Naive thymus-derived CD4-positive, alpha-beta T cell (primary cell): ENCODE data around the gene INVS. TPM values are rescaled to one million over a fixed set of nuclear protein-coding genes. Genes with fewer than 3 reads are reported as not detected.

Experiments used
- ATAC-seq: fragments of 150-1000 bp; cut with Tn5 transposase; 2 replicates; pipeline ENCODE4 v1.10.0; 2021; ENCODE audit warnings: mild to moderate bottlenecking, moderate library complexity
- CTCF ChIA-PET: fragments of 350-600 bp; sonication (Branson Sonifier 250); formaldehyde crosslinking; loops from one replicate; lab custom pipeline; 2021; ENCODE audit warnings: antibody characterized with exemption; lab: Charles Lee
- POLR2A ChIA-PET: fragments of 350-600 bp; sonication (Branson Sonifier 250); formaldehyde crosslinking; loops from one replicate; lab custom pipeline; 2021; ENCODE audit warnings: antibody characterized with exemption, inconsistent platforms; lab: Charles Lee
- DNase-seq, 9 donors: peaks; one replicate each; pipeline versions ENCODE4 v3.0.0 to v3.0.0-alpha.2; 2020 to 2022; ENCODE audit warnings: mixed read lengths in 1 of 9
- H3K27ac ChIP-seq: one replicate; pipeline ENCODE4 v1.7.0; 2013; ENCODE audit warnings: mild to moderate bottlenecking, low read depth, low read length, moderate library complexity
- H3K27me3 ChIP-seq, 2 donors: one replicate each; pipeline ENCODE4 v1.7.0; 2013; ENCODE audit warnings: low read length in 2 of 2, mild to moderate bottlenecking in 2 of 2, moderate library complexity in 2 of 2; ENCODE audit not compliant: control insufficient read depth in 2 of 2, insufficient read depth in 2 of 2
- H3K36me3 ChIP-seq, 3 experiments: 1 replicate in 2 of 3; 2 replicates in 1 of 3; pipeline ENCODE4 v1.7.0; 2013; ENCODE audit warnings: low read length in 3 of 3, mild to moderate bottlenecking in 3 of 3, moderate library complexity in 1 of 3; ENCODE audit not compliant: insufficient read depth in 3 of 3, control insufficient read depth in 2 of 3
- H3K4me1 ChIP-seq, 2 donors: one replicate each; pipeline ENCODE4 v1.7.0; 2013; ENCODE audit warnings: low read length in 2 of 2, mild to moderate bottlenecking in 2 of 2, moderate library complexity in 1 of 2; ENCODE audit not compliant: control insufficient read depth in 2 of 2, insufficient read depth in 2 of 2
- H3K4me3 ChIP-seq: 2 replicates; pipeline ENCODE4 v1.7.0; 2013; ENCODE audit warnings: mild to moderate bottlenecking, low read length
- H3K9me3 ChIP-seq, 3 experiments: 1 replicate in 2 of 3; 2 replicates in 1 of 3; pipeline ENCODE4 v1.7.0; 2013; ENCODE audit warnings: low read length in 3 of 3; ENCODE audit not compliant: control insufficient read depth in 2 of 3
- H3K27ac Mint-ChIP-seq, 9 donors: one replicate each; pipeline ENCODE4 v1.8.0; 2020 to 2022; ENCODE audit warnings: mixed read lengths in 9 of 9, mild to moderate bottlenecking in 8 of 9, moderate library complexity in 5 of 9, inconsistent platforms in 2 of 9
- H3K27me3 Mint-ChIP-seq, 5 donors: one replicate each; pipeline ENCODE4 v1.8.0; 2021 to 2022; ENCODE audit warnings: mixed read lengths in 5 of 5, mild to moderate bottlenecking in 1 of 5
- H3K36me3 Mint-ChIP-seq, 5 donors: one replicate each; pipeline ENCODE4 v1.8.0; 2020 to 2022; ENCODE audit warnings: mixed read lengths in 5 of 5, mild to moderate bottlenecking in 3 of 5, inconsistent platforms in 1 of 5
- H3K4me1 Mint-ChIP-seq, 7 donors: one replicate each; pipeline ENCODE4 v1.8.0; 2020 to 2022; ENCODE audit warnings: mixed read lengths in 7 of 7, mild to moderate bottlenecking in 3 of 7, inconsistent platforms in 1 of 7
- H3K4me3 Mint-ChIP-seq, 10 donors: one replicate each; pipeline ENCODE4 v1.8.0; 2020 to 2022; ENCODE audit warnings: mild to moderate bottlenecking in 10 of 10, mixed read lengths in 10 of 10, moderate library complexity in 6 of 10, inconsistent platforms in 2 of 10
- H3K9me3 Mint-ChIP-seq, 11 donors: one replicate each; pipeline ENCODE4 v1.8.0; 2020 to 2022; ENCODE audit warnings: mixed read lengths in 11 of 11, mild to moderate bottlenecking in 4 of 11, inconsistent platforms in 1 of 11, moderate library complexity in 1 of 11
- intact Hi-C, 2 donors: fragments of 100-400 bp; cut with micrococcal nuclease; formaldehyde crosslinking; loops; one replicate each; pipeline ENCODE4 v1.15.1; 2023
- polyA plus RNA-seq, 2 donors: library from polyadenylated mRNA; unstranded; fragments of 300-500 nt; fragmentation: Illumina TruSeq; gene quantifications; one replicate each; pipeline ENCODE4 v1.2.3, GENCODE V29; 2021
- total RNA-seq, 6 experiments: library from RNA in 5 of 6; stranded (reverse) in 5 of 6; gene quantifications; 1 replicate in 5 of 6; 2 replicates in 1 of 6; pipeline ENCODE4 v1.2.3 and lab custom pipeline; 2021 to 2026

The INVS gene
- total and polyA plus RNA-seq, 7 experiments from 2014 or later = 6.2 to 20.8 (median 19.9) TPM

- no peaks in the 10 kb centered on the region for H3K27me3 Mint-ChIP-seq
- intact Hi-C loops = no loop called here
- Histone ChIP-seq H3K4me1 (no peaks in the 10 kb centered on the region), H3K36me3 (peaks cover 0 to 12% (median 0%) of the 10 kb centered on the region in 3 experiments), H3K4me3 (no peak overlapping the region), H3K27me3 (no peaks in the 10 kb centered on the region), H3K27ac (no peak overlapping the region), H3K9me3 (no peaks in the 10 kb centered on the region)
- H3K4me3 Mint-ChIP-seq = no peak overlapping the region
- H3K27ac Mint-ChIP-seq = no peak overlapping the region
- ChIA-PET CTCF (no interaction called here), POLR2A (no interaction called here)
- peaks cover 0 to 2% (median 0%) of the 10 kb centered on the region in 7 donors for H3K4me1 Mint-ChIP-seq
- peaks cover 7 to 55% (median 39%) of the 10 kb centered on the region in 5 donors for H3K36me3 Mint-ChIP-seq
- ATAC-seq = no peak
- DNase-seq = no peak
- peaks cover 0 to 2% (median 0%) of the 10 kb centered on the region in 11 donors for H3K9me3 Mint-ChIP-seq
Observed at GRCh38 chr9:100268271-100268670, 169.2 kb downstream of the INVS start.

DNA sequence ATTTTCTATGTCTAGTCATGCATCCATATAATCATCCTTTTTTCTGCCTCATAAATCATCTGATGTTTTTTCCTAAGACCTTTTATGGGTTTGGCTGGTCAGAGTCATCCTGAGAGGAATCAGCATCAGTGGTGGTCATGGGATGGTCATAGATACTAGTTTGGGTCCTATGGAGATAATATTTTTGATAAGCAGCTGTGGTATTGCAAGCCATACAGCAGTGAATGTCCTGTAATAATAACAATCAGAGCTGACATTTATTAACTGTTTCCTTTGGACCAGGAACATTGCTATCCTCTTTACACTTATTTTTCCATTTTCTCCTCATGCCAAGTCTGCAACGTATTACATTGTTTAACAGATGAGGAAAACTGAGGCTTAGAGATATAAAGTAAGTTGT, 170.6 kb downstream of the INVS start:
- peaks cover 3 to 52% (median 37%) of the 10 kb centered on the region in 5 donors for H3K36me3 Mint-ChIP-seq
- POLR2A ChIA-PET = interaction anchor here (0.5 kb wide), 1 partner anchor 378 kb away, joined by 3 read pairs; no protein-coding TSS in a partner anchor
- Histone ChIP-seq H3K9me3 (no peaks in the 10 kb centered on the region), H3K4me1 (no peaks in the 10 kb centered on the region), H3K27ac (no peak overlapping the region), H3K36me3 (peaks cover 0 to 11% (median 0%) of the 10 kb centered on the region in 3 experiments), H3K27me3 (no peaks in the 10 kb centered on the region), H3K4me3 (no peak overlapping the region)
- no peaks in the 10 kb centered on the region for H3K27me3 Mint-ChIP-seq
- H3K4me3 Mint-ChIP-seq = no peak overlapping the region
- no peak overlapping the region for H3K27ac Mint-ChIP-seq
- no peak for ATAC-seq
- H3K4me1 Mint-ChIP-seq = peaks cover 0 to 2% (median 0%) of the 10 kb centered on the region in 7 donors
- CTCF ChIA-PET = no interaction called here
- DNase-seq = no peak
- intact Hi-C loops = no loop called here
- no peaks in the 10 kb centered on the region for H3K9me3 Mint-ChIP-seq

GRCh38 chr9:100277166-100277979, 178.3 kb downstream of the INVS start:
- ChIA-PET CTCF (no interaction called here), POLR2A (no interaction called here)
- no peaks in the 10 kb centered on the region for H3K27me3 Mint-ChIP-seq
- Histone ChIP-seq H3K4me1 (no peaks in the 10 kb centered on the region), H3K4me3 (no peak overlapping the region), H3K9me3 (no peaks in the 10 kb centered on the region), H3K27me3 (no peaks in the 10 kb centered on the region), H3K27ac (no peak overlapping the region), H3K36me3 (peaks cover 0 to 17% (median 0%) of the 10 kb centered on the region in 3 experiments)
- H3K4me1 Mint-ChIP-seq = no peaks in the 10 kb centered on the region
- peaks cover 0 to 5% (median 0%) of the 10 kb centered on the region in 11 donors for H3K9me3 Mint-ChIP-seq
- H3K4me3 Mint-ChIP-seq = no peak overlapping the region
- H3K36me3 Mint-ChIP-seq = peaks cover 14 to 75% (median 62%) of the 10 kb centered on the region in 5 donors
- H3K27ac Mint-ChIP-seq = no peak overlapping the region
- intact Hi-C loops = no loop called here
- no peak for DNase-seq
- no peak for ATAC-seq

DNA sequence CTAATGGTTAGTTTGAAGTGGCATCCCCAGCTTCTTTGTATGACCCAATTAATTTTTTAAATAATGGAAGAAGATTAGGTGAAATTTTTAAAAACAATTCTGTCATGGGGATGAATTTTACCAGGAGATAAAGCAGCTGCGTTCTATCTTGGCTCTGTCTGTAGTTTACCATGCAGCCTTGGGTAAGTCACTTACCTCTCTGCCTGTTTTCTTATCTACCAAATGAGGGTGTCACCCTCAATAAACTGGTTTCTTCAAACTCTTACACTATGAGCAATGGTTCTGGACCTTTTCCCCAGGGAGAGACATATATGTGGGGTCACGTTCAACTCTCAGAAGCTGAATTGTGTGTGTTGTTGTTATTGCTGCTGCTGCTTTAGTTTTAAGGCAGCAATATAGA, 182.0 kb downstream of the INVS start:
- Histone ChIP-seq H3K27ac (no peak overlapping the region), H3K4me3 (no peak overlapping the region), H3K9me3 (peaks cover 0 to 7% (median 0%) of the 10 kb centered on the region in 3 experiments), H3K4me1 (no peaks in the 10 kb centered on the region), H3K27me3 (no peaks in the 10 kb centered on the region), H3K36me3 (peaks cover 0 to 39% (median 5%) of the 10 kb centered on the region in 3 experiments)
- ChIA-PET CTCF (no interaction called here), POLR2A (no interaction called here)
- Mint-ChIP-seq H3K9me3 (peaks cover 6 to 16% (median 10%) of the 10 kb centered on the region in 11 donors), H3K4me1 (no peaks in the 10 kb centered on the region), H3K27me3 (no peaks in the 10 kb centered on the region), H3K27ac (no peak overlapping the region), H3K36me3 (peaks cover 25 to 81% (median 72%) of the 10 kb centered on the region in 5 donors), H3K4me3 (no peak overlapping the region)
- DNase-seq (no peak), ATAC-seq (no peak)
- intact Hi-C loops = no loop called here

GRCh38 chr9:100281676-100282387, 182.8 kb downstream of the INVS start:
- intact Hi-C loops = no loop called here
- ATAC-seq (no peak), DNase-seq (no peak)
- Histone ChIP-seq H3K9me3 (peaks cover 0 to 7% (median 0%) of the 10 kb centered on the region in 3 experiments), H3K36me3 (peaks cover 0 to 46% (median 5%) of the 10 kb centered on the region in 3 experiments), H3K4me1 (no peaks in the 10 kb centered on the region), H3K4me3 (no peak overlapping the region), H3K27me3 (no peaks in the 10 kb centered on the region), H3K27ac (no peak overlapping the region)
- ChIA-PET POLR2A (no interaction called here), CTCF (no interaction called here)
- Mint-ChIP-seq H3K27ac (peak overlapping the region in 1 of 9 donors; percentile 44), H3K4me3 (no peak overlapping the region), H3K4me1 (no peaks in the 10 kb centered on the region), H3K27me3 (no peaks in the 10 kb centered on the region), H3K9me3 (peaks cover 6 to 18% (median 11%) of the 10 kb centered on the region in 11 donors), H3K36me3 (peaks cover 29 to 81% (median 70%) of the 10 kb centered on the region in 5 donors)

DNA sequence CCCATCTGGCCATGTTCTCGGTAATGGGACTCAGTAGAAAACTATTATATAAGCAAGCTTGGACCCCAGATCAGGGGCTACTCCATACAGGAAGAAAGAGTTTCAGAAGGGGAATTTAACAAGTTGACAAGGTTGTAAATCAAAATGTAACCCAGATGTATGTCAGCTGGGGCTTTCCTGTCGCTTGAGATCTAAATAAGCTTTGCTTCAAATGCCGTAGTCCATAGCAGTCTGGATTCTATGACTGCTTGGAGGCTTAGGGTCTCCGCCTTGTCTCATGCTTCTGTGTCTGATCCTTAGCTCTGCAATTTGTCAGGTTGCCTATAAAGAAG, 183.3 kb downstream of the INVS start:
- Mint-ChIP-seq H3K4me1 (no peaks in the 10 kb centered on the region), H3K27ac (no peak overlapping the region), H3K4me3 (no peak overlapping the region), H3K36me3 (peaks cover 32 to 81% (median 70%) of the 10 kb centered on the region in 5 donors), H3K27me3 (no peaks in the 10 kb centered on the region), H3K9me3 (peaks cover 6 to 19% (median 11%) of the 10 kb centered on the region in 11 donors)
- H3K9me3 ChIP-seq = peaks cover 0 to 7% (median 0%) of the 10 kb centered on the region in 3 experiments
- peaks cover 0 to 49% (median 5%) of the 10 kb centered on the region in 3 experiments for H3K36me3 ChIP-seq
- CTCF ChIA-PET = no interaction called here
- intact Hi-C loops = no loop called here
- no peak for ATAC-seq
- POLR2A ChIA-PET = no interaction called here
- H3K4me1 ChIP-seq = no peaks in the 10 kb centered on the region
- H3K27ac ChIP-seq = no peak overlapping the region
- no peak for DNase-seq
- H3K4me3 ChIP-seq = no peak overlapping the region
- no peaks in the 10 kb centered on the region for H3K27me3 ChIP-seq
